H9 (cell line): ENCODE measurements around the gene ANO3. TPM values are rescaled to one million over a fixed set of nuclear protein-coding genes. Genes with fewer than 3 reads are reported as not detected.
A peak's percentile ranks its signal among the peaks of the same experiment; 100 is the strongest.

Source experiments
- DNase-seq: peaks from one replicate; pipeline ENCODE4 v3.0.0-alpha.2; 2017
- H2AFZ ChIP-seq: one replicate; pipeline ENCODE4 v1.6.1; 2013; ENCODE audit warnings: mild to moderate bottlenecking, low read length, control low read depth, moderate library complexity
- H2AK5ac ChIP-seq: 2 replicates; pipeline ENCODE4 v1.6.1; 2013; ENCODE audit warnings: low read length, control low read depth, mixed read lengths; ENCODE audit not compliant: insufficient read length
- H2BK120ac ChIP-seq: one replicate; pipeline ENCODE4 v1.6.1; 2013; ENCODE audit warnings: low read depth, mild to moderate bottlenecking, low read length, control low read depth, inconsistent platforms; ENCODE audit not compliant: poor library complexity, severe bottlenecking
- H2BK12ac ChIP-seq: 2 replicates; pipeline ENCODE4 v1.6.1; 2013; ENCODE audit warnings: low read length, control low read depth, mixed read lengths, low read depth; ENCODE audit not compliant: insufficient read length
- H2BK15ac ChIP-seq: 2 replicates; pipeline ENCODE4 v1.6.1; 2013; ENCODE audit warnings: low read depth, low read length, control low read depth
- H2BK20ac ChIP-seq: one replicate; pipeline ENCODE4 v1.6.1; 2013; ENCODE audit warnings: low read depth, mild to moderate bottlenecking, low read length, control low read depth, inconsistent platforms; ENCODE audit not compliant: poor library complexity, severe bottlenecking
- H2BK5ac ChIP-seq: 2 replicates; pipeline ENCODE4 v1.6.1; 2013; ENCODE audit warnings: low read length, control low read depth, mixed read lengths; ENCODE audit not compliant: insufficient read length
- H3K14ac ChIP-seq: 2 replicates; pipeline ENCODE4 v1.6.1; 2013; ENCODE audit warnings: low read length, control low read depth; ENCODE audit not compliant: insufficient read depth
- H3K18ac ChIP-seq: 2 replicates; pipeline ENCODE4 v1.6.1; 2013; ENCODE audit warnings: low read depth, mild to moderate bottlenecking, mixed read lengths, low read length, control low read depth; ENCODE audit not compliant: insufficient read length
- H3K23ac ChIP-seq: 2 replicates; pipeline ENCODE4 v1.6.1; 2013; ENCODE audit warnings: low read length, control low read depth, mixed read lengths, low read depth; ENCODE audit not compliant: insufficient read length
- H3K23me2 ChIP-seq: 2 replicates; pipeline ENCODE4 v1.6.1; 2013; ENCODE audit warnings: low read depth, mild to moderate bottlenecking, mixed read lengths, low read length, control low read depth; ENCODE audit not compliant: insufficient read length, poor library complexity, severe bottlenecking
- H3K27ac ChIP-seq: 2 replicates; pipeline ENCODE4 v1.5.1; 2013; ENCODE audit warnings: low read length, control low read depth, mixed read lengths, low read depth; ENCODE audit not compliant: insufficient read length
- H3K27me3 ChIP-seq: 2 replicates; pipeline ENCODE4 v1.6.1; 2013; ENCODE audit warnings: low read length, control low read depth, inconsistent platforms; ENCODE audit not compliant: insufficient read depth
- H3K4ac ChIP-seq: 2 replicates; pipeline ENCODE4 v1.6.1; 2013; ENCODE audit warnings: low read depth, mild to moderate bottlenecking, control low read depth, inconsistent platforms, low read length, moderate library complexity
- H3K4me1 ChIP-seq: 2 replicates; pipeline ENCODE4 v1.6.1; 2013; ENCODE audit warnings: low read length, control low read depth, inconsistent platforms; ENCODE audit not compliant: insufficient read depth
- H3K4me2 ChIP-seq: 2 replicates; pipeline ENCODE4 v1.6.1; 2013; ENCODE audit warnings: low read length, control low read depth, mixed read lengths; ENCODE audit not compliant: insufficient read length, insufficient read depth
- H3K56ac ChIP-seq: 2 replicates; pipeline ENCODE4 v1.6.1; 2013; ENCODE audit warnings: low read depth, mild to moderate bottlenecking, mixed read lengths, low read length, control low read depth; ENCODE audit not compliant: insufficient read length
- H3K79me1 ChIP-seq: 2 replicates; pipeline ENCODE4 v1.6.1; 2013; ENCODE audit warnings: low read depth, mild to moderate bottlenecking, moderate library complexity, low read length, control low read depth, inconsistent platforms; ENCODE audit not compliant: insufficient read depth, poor library complexity, severe bottlenecking
- H3K79me2 ChIP-seq: 2 replicates; pipeline ENCODE4 v1.6.1; 2013; ENCODE audit warnings: low read length, control low read depth, inconsistent platforms; ENCODE audit not compliant: insufficient read depth
- H3K9ac ChIP-seq: 2 replicates; pipeline ENCODE4 v1.6.1; 2013; ENCODE audit warnings: low read length, control low read depth, mixed read lengths; ENCODE audit not compliant: insufficient read length; ENCODE audit errors: extremely low read depth
- H3K9me3 ChIP-seq: one replicate; pipeline ENCODE4 v1.6.1; 2013; ENCODE audit warnings: low read depth, low read length, inconsistent platforms; ENCODE audit not compliant: control insufficient read depth
- H3T11ph ChIP-seq: one replicate; pipeline ENCODE4 v1.6.1; 2013; ENCODE audit warnings: mild to moderate bottlenecking, low read length, control low read depth, inconsistent platforms
- H4K20me1 ChIP-seq: one replicate; pipeline ENCODE4 v1.6.1; 2013; ENCODE audit not compliant: control insufficient read depth, insufficient read length, insufficient read depth
- H4K5ac ChIP-seq: 2 replicates; pipeline ENCODE4 v1.6.1; 2013; ENCODE audit warnings: low read depth, mild to moderate bottlenecking, mixed read lengths, low read length, control low read depth; ENCODE audit not compliant: insufficient read length
- H4K8ac ChIP-seq: replicated peaks from 2 replicates; pipeline ENCODE4 v1.6.1; 2013; ENCODE audit warnings: low read length, control low read depth, mixed read lengths, low read depth; ENCODE audit not compliant: insufficient read length
- H4K91ac ChIP-seq: 2 replicates; pipeline ENCODE4 v1.6.1; 2013; ENCODE audit warnings: low read depth, mild to moderate bottlenecking, moderate library complexity, mixed read lengths, low read length, control low read depth; ENCODE audit not compliant: insufficient read length
- H3K27ac Mint-ChIP-seq, 3 experiments: 2 replicates in 2 of 3; 3 replicates in 1 of 3; pipeline ENCODE4 v1.8.0; 2020 to 2021; ENCODE audit warnings: mixed read lengths in 3 of 3, mild to moderate bottlenecking in 1 of 3, moderate library complexity in 1 of 3
- H3K27me3 Mint-ChIP-seq: 2 replicates; pipeline ENCODE4 v1.8.0; 2021; ENCODE audit warnings: low read depth, mild to moderate bottlenecking, moderate library complexity, mixed read lengths
- H3K36me3 Mint-ChIP-seq, 3 experiments: 2 replicates in 2 of 3; 3 replicates in 1 of 3; pipeline ENCODE4 v1.8.0; 2020 to 2021; ENCODE audit warnings: low read depth in 3 of 3, mixed read lengths in 3 of 3; ENCODE audit not compliant: insufficient read depth in 1 of 3
- H3K4me1 Mint-ChIP-seq, 2 experiments: 2 replicates each; pipeline ENCODE4 v1.8.0; 2020; ENCODE audit warnings: mixed read lengths in 2 of 2
- H3K4me3 Mint-ChIP-seq, 2 experiments: 2 replicates in 1 of 2; 3 replicates in 1 of 2; pipeline ENCODE4 v1.8.0; 2020 to 2021; ENCODE audit warnings: mild to moderate bottlenecking in 2 of 2, mixed read lengths in 2 of 2, moderate library complexity in 1 of 2
- H3K9me3 Mint-ChIP-seq, 2 experiments: 2 replicates in 1 of 2; 3 replicates in 1 of 2; pipeline ENCODE4 v1.8.0; 2020; ENCODE audit warnings: mild to moderate bottlenecking in 2 of 2, mixed read lengths in 2 of 2, moderate library complexity in 1 of 2
- CTCF ChIP-seq: fragments of 200-600 bp; sonication (generic); conservative IDR thresholded peaks from 3 replicates; pipeline ENCODE4 v1.8.0; 2021; ENCODE audit warnings: antibody characterized with exemption, mild to moderate bottlenecking
- WGBS: extraction: QIAGEN DNeasy Blood & Tissue Kit; methylation state at CpG from one replicate; pipeline ENCODE4 v1.1.7; 2013; ENCODE audit warnings: missing lambda C conversion rate, low lambda C conversion rate, mixed read lengths; ENCODE audit not compliant: insufficient read length; ENCODE audit errors: extremely low coverage; 5-methylcytosine and 5-hydroxymethylcytosine counted together
- total RNA-seq: library from RNA; stranded (reverse); gene quantifications from 2 replicates; pipeline ENCODE4 v1.2.1, GENCODE V29; 2021

The ANO3 gene
- total RNA-seq, 1 experiment from 2014 or later: not detected

DNA sequence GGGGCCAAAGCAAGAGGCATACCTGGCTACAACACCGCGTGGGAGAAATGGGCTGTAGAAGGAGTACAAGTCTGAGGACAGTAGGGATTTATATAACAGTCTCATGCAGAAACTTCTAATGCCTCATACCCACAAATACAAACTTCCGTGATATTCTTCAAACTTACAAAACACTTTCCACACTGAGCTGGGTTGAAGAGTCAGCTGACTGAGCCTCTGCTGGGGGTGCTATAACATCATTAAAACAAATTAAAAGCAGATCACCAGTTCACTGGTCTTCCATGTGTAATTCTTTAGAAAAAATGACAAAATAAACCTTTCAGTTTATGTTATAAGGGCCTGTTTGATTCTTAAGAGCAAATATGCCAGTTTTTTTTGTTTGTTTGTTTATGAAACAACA, 148.1 kb downstream of the ANO3 start:
- H3T11ph ChIP-seq: no peak overlapping the region
- H2BK5ac ChIP-seq: no peak overlapping the region
- H2BK12ac ChIP-seq: no peak overlapping the region
- no peak overlapping the region; the same call in 1 of the 2 replicates for H3K14ac ChIP-seq
- Mint-ChIP-seq H3K9me3 (peaks cover 13 to 16% of the 10 kb centered on the region in 2 experiments), H3K27ac (no peak overlapping the region), H3K36me3 (peaks cover 5 to 18% (median 7%) of the 10 kb centered on the region in 3 experiments; a peak in 5 of 7 replicates), H3K4me1 (no peaks in the 10 kb centered on the region), H3K27me3 (no peaks in the 10 kb centered on the region), H3K4me3 (no peak overlapping the region)
- DNase-seq: no peak
- no peaks in the 10 kb centered on the region for H4K20me1 ChIP-seq
- peak overlapping the region; percentile 83 for H4K5ac ChIP-seq
- no peak overlapping the region for H2AK5ac ChIP-seq
- no peak overlapping the region for H3K18ac ChIP-seq
- no peak overlapping the region for H3K4ac ChIP-seq
- H3K79me1 ChIP-seq: no peaks in the 10 kb centered on the region
- TF ChIP-seq CTCF: no peak
- no peak overlapping the region for H4K8ac ChIP-seq
- no peaks in the 10 kb centered on the region for H3K4me1 ChIP-seq
- H3K27me3 ChIP-seq: no peaks in the 10 kb centered on the region
- no peak overlapping the region for H3K9ac ChIP-seq
- H2BK15ac ChIP-seq: no peak overlapping the region
- H3K4me2 ChIP-seq: no peak overlapping the region
- no peak overlapping the region for H2AFZ ChIP-seq
- H3K9me3 ChIP-seq: no peaks in the 10 kb centered on the region
- H2BK20ac ChIP-seq: no peak overlapping the region
- H3K56ac ChIP-seq: no peak overlapping the region
- no peak overlapping the region for H3K27ac ChIP-seq
- WGBS: no CpG with 5 or more reads among the region's 3 CpGs
- no peak overlapping the region for H4K91ac ChIP-seq
- no peaks in the 10 kb centered on the region for H3K79me2 ChIP-seq
- H3K23me2 ChIP-seq: no peaks in the 10 kb centered on the region
- no peak overlapping the region for H3K23ac ChIP-seq
- no peak overlapping the region for H2BK120ac ChIP-seq
